GM12878 (cell line): ENCODE measurements around the gene UBAC2. TPM values are rescaled to one million over a fixed set of nuclear protein-coding genes. Genes with fewer than 3 reads are reported as not detected.

Experiments
- ATAC-seq: fragments of 200-7000 bp; cut with Tn5 transposase; 3 replicates; pipeline ENCODE4 v1.9.1; 2020; ENCODE audit warnings: mild to moderate bottlenecking, moderate library complexity
- BruUV-seq: library from RNA; stranded (reverse); fragments of 400-500 nt; replicated peaks from 2 replicates; lab custom pipeline; 2021; lab: Mats Ljungman, UMichigan
- CTCF ChIA-PET: fragments of 300-600 bp; sonication (Branson Sonifier 250); formaldehyde crosslinking; extraction: SDS; loops from one replicate; lab custom pipeline; 2021; ENCODE audit warnings: inconsistent platforms; lab: Yijun Ruan, JAX
- POLR2A ChIA-PET: fragments of 350-600 bp; formaldehyde crosslinking; extraction: SDS; loops from one replicate; lab custom pipeline; 2021; ENCODE audit warnings: inconsistent platforms; lab: Charles Lee
- RAD21 ChIA-PET: fragments of 300-600 bp; sonication (Branson Sonifier 250); formaldehyde crosslinking; loops from one replicate; lab custom pipeline; 2023; ENCODE audit warnings: antibody characterized with exemption; ENCODE audit not compliant: unreplicated experiment; lab: Charles Lee
- SMC1A ChIA-PET: fragments of 300-600 bp; sonication (Branson Sonifier 250); formaldehyde crosslinking; loops from one replicate; lab custom pipeline; 2023; ENCODE audit not compliant: unreplicated experiment, uncharacterized antibody; lab: Charles Lee
- DNase-seq: peaks from one replicate; pipeline ENCODE4 v3.0.0-alpha.2; 2011; ENCODE audit warnings: low read depth, low spot score
- FAIRE-seq: peaks from 3 replicates; lab custom pipeline; 2011; peaks lifted over from hg19 to GRCh38; lab: Jason Lieb, UNC
- H2AFZ ChIP-seq: 2 replicates; pipeline ENCODE4 v1.6.0; 2011; ENCODE audit warnings: low read depth, low read length, control low read depth; ENCODE audit not compliant: control insufficient read depth
- H3K27ac ChIP-seq: 2 replicates; pipeline ENCODE4 v1.5.1; 2011; ENCODE audit warnings: control low read depth; ENCODE audit not compliant: control insufficient read depth, insufficient read depth
- H3K27me3 ChIP-seq, 2 experiments: replicated peaks in 1 of 2; 2 replicates each; pipeline versions ENCODE4 v1.6.0 to v1.6.1; 2011; ENCODE audit warnings: low read length in 1 of 2; ENCODE audit not compliant: control insufficient read depth in 2 of 2, insufficient read depth in 2 of 2
- H3K36me3 ChIP-seq, 2 experiments: 2 replicates each; pipeline ENCODE4 v1.5.1; 2011; ENCODE audit warnings: low read length in 1 of 2; ENCODE audit not compliant: control insufficient read depth in 2 of 2, insufficient read depth in 2 of 2
- H3K4me1 ChIP-seq: 2 replicates; pipeline ENCODE4 v1.6.1; 2011; ENCODE audit warnings: mild to moderate bottlenecking, low read length, moderate library complexity, mixed read lengths; ENCODE audit not compliant: control insufficient read depth, insufficient read depth
- H3K4me2 ChIP-seq: 2 replicates; pipeline ENCODE4 v1.6.0; 2011; ENCODE audit warnings: control low read depth; ENCODE audit not compliant: control insufficient read depth, insufficient read depth
- H3K4me3 ChIP-seq: fragments of 200-600 bp; sonication (generic); 2 replicates; pipeline ENCODE4 v1.5.1; 2016
- H3K79me2 ChIP-seq: 2 replicates; pipeline ENCODE4 v1.6.0; 2011; ENCODE audit warnings: low read length; ENCODE audit not compliant: control insufficient read depth, insufficient read depth
- H3K9ac ChIP-seq: 2 replicates; pipeline ENCODE4 v1.8.0; 2011; ENCODE audit warnings: low read length, control low read depth, mixed read lengths; ENCODE audit not compliant: control insufficient read depth, insufficient read depth
- H3K9me3 ChIP-seq: replicated peaks from 3 replicates; pipeline ENCODE4 v1.5.1; 2011; ENCODE audit warnings: mild to moderate bottlenecking, low read length; ENCODE audit not compliant: control insufficient read depth, insufficient read depth
- H4K20me1 ChIP-seq: 2 replicates; pipeline ENCODE4 v1.6.0; 2011; ENCODE audit not compliant: control insufficient read depth, insufficient read depth
- BCL11A ChIP-seq: IDR thresholded peaks from 2 replicates; pipeline ENCODE4 v1.6.1; 2011; ENCODE audit warnings: low read depth, low read length
- CHD4 ChIP-seq: fragments of 200-600 bp; sonication (generic); IDR thresholded peaks from 2 replicates; pipeline ENCODE4 v1.6.1; 2016; ENCODE audit warnings: mild to moderate bottlenecking
- E2F8 ChIP-seq: fragments of 450-650 bp; IDR thresholded peaks from 2 replicates; pipeline ENCODE4 v1.6.1; 2018; ENCODE audit warnings: mild to moderate bottlenecking, low read depth, moderate library complexity; ENCODE audit not compliant: partially characterized antibody
- TAF1 ChIP-seq: IDR thresholded peaks from 2 replicates; pipeline ENCODE4 v1.6.1; 2011; ENCODE audit warnings: mild to moderate bottlenecking, low read depth, low read length, borderline replicate concordance
- USF1 ChIP-seq: IDR thresholded peaks from 2 replicates; pipeline ENCODE4 v1.6.1; 2011; ENCODE audit warnings: borderline replicate concordance, low read depth, mild to moderate bottlenecking, moderate library complexity, mixed read lengths, low read length; ENCODE audit not compliant: insufficient read depth; ENCODE audit errors: extremely low read length
- ZNF384 ChIP-seq: IDR thresholded peaks from 2 replicates; pipeline ENCODE4 v1.6.1; 2012; ENCODE audit warnings: low read depth, mild to moderate bottlenecking, low read length, improper control_type of control experiment, borderline replicate concordance
- ZZZ3 ChIP-seq: IDR thresholded peaks from 2 replicates; pipeline ENCODE4 v1.6.1; 2011; ENCODE audit warnings: low read depth; ENCODE audit not compliant: control insufficient read depth, insufficient read length
- WGBS: methylation state at CpG from one replicate; pipeline ENCODE4 v1.1.6; 2016; ENCODE audit warnings: low lambda C conversion rate; ENCODE audit not compliant: insufficient replicate concordance, insufficient coverage; ENCODE audit errors: missing lambda C conversion rate; 5-methylcytosine and 5-hydroxymethylcytosine counted together
- in situ Hi-C: fragments of 300-500 bp; cut with MboI; formaldehyde crosslinking; loops from 9 replicates; pipeline ENCODE4 v1.14.3; 2018; ENCODE audit warnings: mixed read lengths
- intact Hi-C: fragments of 100-400 bp; cut with micrococcal nuclease; formaldehyde crosslinking; loops from one replicate; pipeline ENCODE4 v1.14.2; 2022; ENCODE audit not compliant: unreplicated experiment
- polyA plus RNA-seq, 11 experiments: library from polyadenylated mRNA; depleted of rRNA in 4 of 11; unstranded in 6 of 11; stranded (reverse) in 5 of 11; fragments of >200 nt; fragmentation: Nextera tagmentation in 4 of 11; fragmentation: Illumina TruSeq in 1 of 11; extraction: Ambion mirVana in 4 of 11; extraction: Trizol in 1 of 11; gene quantifications; 1 replicate in 1 of 11; 2 replicates in 10 of 11; pipeline versions ENCODE4 v1.2.1 to v1.2.3, GENCODE V29; 2011 to 2016; ENCODE audit warnings: inconsistent platforms in 2 of 11, missing spikeins in 2 of 11, low read depth in 1 of 11
- total RNA-seq, 4 experiments: library from RNA; depleted of rRNA in 3 of 4; stranded (reverse); fragments of >200 nt in 3 of 4; fragmentation: Illumina TruSeq in 1 of 4; extraction: Trizol in 1 of 4; gene quantifications; 2 replicates each; pipeline versions ENCODE4 v1.2.1 to v1.2.3, GENCODE V29; 2013 to 2021

UBAC2 gene
- total and polyA plus RNA-seq, 10 of the 15 experiments (the other 5 are each of a cell fraction or from before 2014, with no cell fraction given) = 3.0 to 54.6 (median 17.4) TPM

GRCh38 chr13:99190147-99190985 lies 10.3 kb upstream of the UBAC2 start:
- DNase-seq (no peak), ATAC-seq (no peak), FAIRE-seq (no peak)
- Histone ChIP-seq H3K27me3 (no peaks in the 10 kb centered on the region; a peak in 1 of 4 replicates), H4K20me1 (no peaks in the 10 kb centered on the region), H3K4me2 (no peak overlapping the region), H2AFZ (no peak overlapping the region), H3K4me1 (no peaks in the 10 kb centered on the region), H3K4me3 (no peak overlapping the region), H3K36me3 (no peaks in the 10 kb centered on the region), H3K27ac (no peak overlapping the region), H3K9me3 (no peaks in the 10 kb centered on the region), H3K79me2 (no peaks in the 10 kb centered on the region), H3K9ac (no peak overlapping the region)
- in situ Hi-C loops = no loop called here
- TF ChIP-seq ZNF384 = no peak
- TF ChIP-seq TAF1 = no peak
- no peak for TF ChIP-seq CHD4
- TF ChIP-seq ZZZ3 = no peak
- no peak for TF ChIP-seq E2F8
- no peak for TF ChIP-seq BCL11A
- TF ChIP-seq USF1 = no peak
- ChIA-PET POLR2A (no interaction called here), SMC1A (no interaction called here), CTCF (interaction anchor here (0.8 to 2.3 kb wide), 3 partner anchors 13 to 77 kb away, joined by 3 to 6 read pairs (median 3); no protein-coding TSS in a partner anchor), RAD21 (interaction anchor here (1.2 kb wide), 1 partner anchor 9 kb away, joined by 3 read pairs; no protein-coding TSS in a partner anchor)
- no TSS peak for BruUV-seq
- WGBS = 84% methylated on average over 12 of the region's 12 CpGs
- intact Hi-C loops = no loop called here
